Naive thymus-derived CD4-positive, alpha-beta T cell (primary cell): ENCODE measurements around the gene ATP6V1C2. TPM values are rescaled to one million over a fixed set of nuclear protein-coding genes. Genes with fewer than 3 reads are reported as not detected.

Experiments
- ATAC-seq: fragments of 150-1000 bp; cut with Tn5 transposase; 2 replicates; pipeline ENCODE4 v1.10.0; 2021; ENCODE audit warnings: mild to moderate bottlenecking, moderate library complexity
- CTCF ChIA-PET: fragments of 350-600 bp; sonication (Branson Sonifier 250); formaldehyde crosslinking; loops from one replicate; lab custom pipeline; 2021; ENCODE audit warnings: antibody characterized with exemption; lab: Charles Lee
- POLR2A ChIA-PET: fragments of 350-600 bp; sonication (Branson Sonifier 250); formaldehyde crosslinking; loops from one replicate; lab custom pipeline; 2021; ENCODE audit warnings: antibody characterized with exemption, inconsistent platforms; lab: Charles Lee
- DNase-seq, 9 donors: peaks; one replicate each; pipeline versions ENCODE4 v3.0.0 to v3.0.0-alpha.2; 2020 to 2022; ENCODE audit warnings: mixed read lengths in 1 of 9
- H3K27ac ChIP-seq: one replicate; pipeline ENCODE4 v1.7.0; 2013; ENCODE audit warnings: mild to moderate bottlenecking, low read depth, low read length, moderate library complexity
- H3K27me3 ChIP-seq, 2 donors: one replicate each; pipeline ENCODE4 v1.7.0; 2013; ENCODE audit warnings: low read length in 2 of 2, mild to moderate bottlenecking in 2 of 2, moderate library complexity in 2 of 2; ENCODE audit not compliant: control insufficient read depth in 2 of 2, insufficient read depth in 2 of 2
- H3K36me3 ChIP-seq, 3 experiments: 1 replicate in 2 of 3; 2 replicates in 1 of 3; pipeline ENCODE4 v1.7.0; 2013; ENCODE audit warnings: low read length in 3 of 3, mild to moderate bottlenecking in 3 of 3, moderate library complexity in 1 of 3; ENCODE audit not compliant: insufficient read depth in 3 of 3, control insufficient read depth in 2 of 3
- H3K4me1 ChIP-seq, 2 donors: one replicate each; pipeline ENCODE4 v1.7.0; 2013; ENCODE audit warnings: low read length in 2 of 2, mild to moderate bottlenecking in 2 of 2, moderate library complexity in 1 of 2; ENCODE audit not compliant: control insufficient read depth in 2 of 2, insufficient read depth in 2 of 2
- H3K4me3 ChIP-seq: 2 replicates; pipeline ENCODE4 v1.7.0; 2013; ENCODE audit warnings: mild to moderate bottlenecking, low read length
- H3K9me3 ChIP-seq, 3 experiments: 1 replicate in 2 of 3; 2 replicates in 1 of 3; pipeline ENCODE4 v1.7.0; 2013; ENCODE audit warnings: low read length in 3 of 3; ENCODE audit not compliant: control insufficient read depth in 2 of 3
- H3K27ac Mint-ChIP-seq, 9 donors: one replicate each; pipeline ENCODE4 v1.8.0; 2020 to 2022; ENCODE audit warnings: mixed read lengths in 9 of 9, mild to moderate bottlenecking in 8 of 9, moderate library complexity in 5 of 9, inconsistent platforms in 2 of 9
- H3K27me3 Mint-ChIP-seq, 5 donors: one replicate each; pipeline ENCODE4 v1.8.0; 2021 to 2022; ENCODE audit warnings: mixed read lengths in 5 of 5, mild to moderate bottlenecking in 1 of 5
- H3K36me3 Mint-ChIP-seq, 5 donors: one replicate each; pipeline ENCODE4 v1.8.0; 2020 to 2022; ENCODE audit warnings: mixed read lengths in 5 of 5, mild to moderate bottlenecking in 3 of 5, inconsistent platforms in 1 of 5
- H3K4me1 Mint-ChIP-seq, 7 donors: one replicate each; pipeline ENCODE4 v1.8.0; 2020 to 2022; ENCODE audit warnings: mixed read lengths in 7 of 7, mild to moderate bottlenecking in 3 of 7, inconsistent platforms in 1 of 7
- H3K4me3 Mint-ChIP-seq, 10 donors: one replicate each; pipeline ENCODE4 v1.8.0; 2020 to 2022; ENCODE audit warnings: mild to moderate bottlenecking in 10 of 10, mixed read lengths in 10 of 10, moderate library complexity in 6 of 10, inconsistent platforms in 2 of 10
- H3K9me3 Mint-ChIP-seq, 11 donors: one replicate each; pipeline ENCODE4 v1.8.0; 2020 to 2022; ENCODE audit warnings: mixed read lengths in 11 of 11, mild to moderate bottlenecking in 4 of 11, inconsistent platforms in 1 of 11, moderate library complexity in 1 of 11
- intact Hi-C, 2 donors: fragments of 100-400 bp; cut with micrococcal nuclease; formaldehyde crosslinking; loops; one replicate each; pipeline ENCODE4 v1.15.1; 2023
- polyA plus RNA-seq, 2 donors: library from polyadenylated mRNA; unstranded; fragments of 300-500 nt; fragmentation: Illumina TruSeq; gene quantifications; one replicate each; pipeline ENCODE4 v1.2.3, GENCODE V29; 2021
- total RNA-seq, 6 experiments: library from RNA in 5 of 6; stranded (reverse) in 5 of 6; gene quantifications; 1 replicate in 5 of 6; 2 replicates in 1 of 6; pipeline ENCODE4 v1.2.3 and lab custom pipeline; 2021 to 2026

ATP6V1C2 gene
- total and polyA plus RNA-seq, 7 experiments from 2014 or later, result not detected

GRCh38 chr2:10706033-10706432 is 15.4 kb upstream of the ATP6V1C2 start:
- Mint-ChIP-seq H3K36me3 (no peaks in the 10 kb centered on the region), H3K9me3 (peaks cover 0 to 1% (median 0%) of the 10 kb centered on the region in 11 donors), H3K4me1 (peaks cover 0 to 2% (median 0%) of the 10 kb centered on the region in 7 donors), H3K4me3 (no peak overlapping the region), H3K27ac (peak overlapping the region in 1 of 9 donors; percentile 6), H3K27me3 (peaks cover 5 to 32% (median 20%) of the 10 kb centered on the region in 5 donors)
- no peak for DNase-seq
- H3K9me3 ChIP-seq, result no peaks in the 10 kb centered on the region
- H3K4me3 ChIP-seq, result no peak overlapping the region
- no peaks in the 10 kb centered on the region for H3K27me3 ChIP-seq
- intact Hi-C loops, result no loop called here
- H3K4me1 ChIP-seq, result no peaks in the 10 kb centered on the region
- H3K36me3 ChIP-seq, result no peaks in the 10 kb centered on the region
- H3K27ac ChIP-seq, result no peak overlapping the region
- ChIA-PET CTCF (interaction anchor here (0.6 kb wide), 1 partner anchor 54 kb away, joined by 3 read pairs; no protein-coding TSS in a partner anchor), POLR2A (no interaction called here)
- no peak for ATAC-seq

- no peaks in the 10 kb centered on the region for H3K36me3 ChIP-seq
- H3K27ac Mint-ChIP-seq, result peak overlapping the region in 1 of 9 donors; percentile 33
- H3K27me3 ChIP-seq, result no peaks in the 10 kb centered on the region
- H3K4me3 ChIP-seq, result no peak overlapping the region
- ChIA-PET CTCF (no interaction called here), POLR2A (no interaction called here)
- no peak overlapping the region for H3K27ac ChIP-seq
- ATAC-seq, result no peak
- no peaks in the 10 kb centered on the region for H3K36me3 Mint-ChIP-seq
- H3K4me1 ChIP-seq, result no peaks in the 10 kb centered on the region
- peaks cover 5 to 40% (median 20%) of the 10 kb centered on the region in 5 donors for H3K27me3 Mint-ChIP-seq
- peaks cover 0 to 1% (median 0%) of the 10 kb centered on the region in 11 donors for H3K9me3 Mint-ChIP-seq
- intact Hi-C loops, result no loop called here
- no peaks in the 10 kb centered on the region for H3K9me3 ChIP-seq
- H3K4me3 Mint-ChIP-seq, result no peak overlapping the region
- peaks cover 6 to 9% (median 6%) of the 10 kb centered on the region in 7 donors for H3K4me1 Mint-ChIP-seq
- DNase-seq, result no peak
Observed at GRCh38 chr2:10707831-10708230, 13.6 kb upstream of the ATP6V1C2 start.

GRCh38 chr2:10709290-10709939 is 12.0 kb upstream of the ATP6V1C2 start:
- no peak overlapping the region for H3K27ac ChIP-seq
- Mint-ChIP-seq H3K27me3 (peaks cover 5 to 40% (median 20%) of the 10 kb centered on the region in 5 donors), H3K4me3 (no peak overlapping the region), H3K27ac (no peak overlapping the region), H3K9me3 (peaks cover 0 to 1% (median 0%) of the 10 kb centered on the region in 11 donors), H3K36me3 (no peaks in the 10 kb centered on the region), H3K4me1 (peaks cover 6 to 10% (median 6%) of the 10 kb centered on the region in 7 donors)
- no peaks in the 10 kb centered on the region for H3K4me1 ChIP-seq
- ChIA-PET CTCF (no interaction called here), POLR2A (no interaction called here)
- no peaks in the 10 kb centered on the region for H3K9me3 ChIP-seq
- no peak overlapping the region for H3K4me3 ChIP-seq
- intact Hi-C loops, result no loop called here
- no peaks in the 10 kb centered on the region for H3K27me3 ChIP-seq
- DNase-seq (no peak), ATAC-seq (no peak)
- H3K36me3 ChIP-seq, result no peaks in the 10 kb centered on the region

DNA sequence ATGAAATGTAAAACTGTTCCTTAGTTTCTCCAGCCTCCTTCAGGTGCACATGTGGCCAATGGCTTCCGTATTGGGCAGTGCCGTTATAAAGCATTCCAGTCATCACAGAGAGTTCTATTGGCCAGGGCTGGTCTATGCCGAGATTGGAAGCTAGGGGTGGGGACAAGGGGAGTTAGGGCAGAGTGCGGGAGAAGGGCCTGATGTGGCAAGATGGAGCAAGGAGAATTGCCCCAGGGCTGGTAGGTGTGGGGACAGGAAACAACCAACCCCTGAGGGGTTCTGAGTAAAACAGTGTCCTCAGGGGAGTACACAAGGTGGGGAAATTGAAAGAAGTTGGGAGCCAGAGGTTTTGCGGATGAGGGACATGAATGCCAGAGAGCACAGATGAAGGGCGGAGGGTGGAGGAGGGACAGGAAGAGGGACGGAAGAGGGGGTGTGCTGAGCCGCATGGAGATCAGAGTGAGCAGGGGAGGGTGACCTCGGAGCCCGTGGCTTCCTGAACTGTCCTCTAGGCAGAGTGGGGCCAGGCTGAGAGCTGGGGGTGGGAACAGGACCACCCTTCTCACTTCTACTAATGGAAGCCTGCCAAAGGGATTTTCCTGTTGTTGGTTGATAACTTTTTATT is 9.1 kb upstream of the ATP6V1C2 start:
- Mint-ChIP-seq H3K36me3 (no peaks in the 10 kb centered on the region), H3K27ac (peak overlapping the region in 1 of 9 donors; percentile 41), H3K4me3 (peak overlapping the region in 7 of 10 donors; percentile 5 to 64 (median 44)), H3K9me3 (peaks cover 0 to 1% (median 0%) of the 10 kb centered on the region in 11 donors), H3K27me3 (peaks cover 0 to 44% (median 20%) of the 10 kb centered on the region in 5 donors), H3K4me1 (peaks cover 6 to 10% (median 6%) of the 10 kb centered on the region in 7 donors)
- H3K4me1 ChIP-seq, result no peaks in the 10 kb centered on the region
- no peak overlapping the region for H3K4me3 ChIP-seq
- ChIA-PET POLR2A (no interaction called here), CTCF (no interaction called here)
- no peak overlapping the region for H3K27ac ChIP-seq
- ATAC-seq (peak; percentile 47), DNase-seq (peak in 2 of 9 donors; percentile 8 to 23)
- H3K27me3 ChIP-seq, result no peaks in the 10 kb centered on the region
- intact Hi-C loops, result no loop called here
- H3K9me3 ChIP-seq, result no peaks in the 10 kb centered on the region
- no peaks in the 10 kb centered on the region for H3K36me3 ChIP-seq

- no peak overlapping the region for H3K27ac ChIP-seq
- Mint-ChIP-seq H3K36me3 (no peaks in the 10 kb centered on the region), H3K9me3 (no peaks in the 10 kb centered on the region), H3K27me3 (peaks cover 9 to 53% (median 19%) of the 10 kb centered on the region in 5 donors), H3K4me1 (peaks cover 3 to 12% (median 7%) of the 10 kb centered on the region in 7 donors), H3K4me3 (no peak overlapping the region), H3K27ac (no peak overlapping the region)
- no peak overlapping the region for H3K4me3 ChIP-seq
- H3K36me3 ChIP-seq, result no peaks in the 10 kb centered on the region
- DNase-seq (no peak), ATAC-seq (peak; percentile 49)
- intact Hi-C loops, result no loop called here
- ChIA-PET CTCF (interaction anchor here (0.7 kb wide), 1 partner anchor 1453 kb away, joined by 3 read pairs; no protein-coding TSS in a partner anchor), POLR2A (interaction anchor here (0.7 kb wide), 1 partner anchor 13 kb away, joined by 6 read pairs; no protein-coding TSS in a partner anchor)
- no peaks in the 10 kb centered on the region for H3K27me3 ChIP-seq
- H3K4me1 ChIP-seq, result no peaks in the 10 kb centered on the region
- no peaks in the 10 kb centered on the region for H3K9me3 ChIP-seq
Observed at GRCh38 chr2:10716581-10716980, 4.8 kb upstream of the ATP6V1C2 start.

DNA sequence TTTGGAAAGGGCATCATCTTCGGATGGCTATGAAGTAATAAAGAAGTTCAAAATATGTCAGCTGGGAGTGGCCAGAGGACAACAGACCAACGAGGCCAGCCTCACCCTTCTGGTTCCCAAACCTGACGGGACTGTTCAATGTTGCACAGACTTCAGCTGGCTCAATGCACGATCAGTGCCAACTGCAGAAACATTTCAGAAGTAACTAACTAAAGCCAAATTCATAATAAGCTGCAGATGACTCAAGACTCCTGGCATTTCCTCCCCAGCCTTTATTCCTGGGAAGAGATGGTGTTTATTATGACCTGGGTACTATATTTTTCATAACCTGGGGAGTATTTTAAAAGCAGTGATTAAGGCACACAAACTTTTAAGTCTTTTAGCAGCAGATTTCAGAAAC is 3.8 kb upstream of the ATP6V1C2 start:
- Histone ChIP-seq H3K36me3 (no peaks in the 10 kb centered on the region), H3K27ac (no peak overlapping the region), H3K27me3 (peaks cover 5 to 9% of the 10 kb centered on the region in 2 donors), H3K9me3 (no peaks in the 10 kb centered on the region), H3K4me3 (no peak overlapping the region), H3K4me1 (no peaks in the 10 kb centered on the region)
- DNase-seq, result no peak
- ChIA-PET POLR2A (no interaction called here), CTCF (no interaction called here)
- ATAC-seq, result no peak
- intact Hi-C loops, result no loop called here
- H3K36me3 Mint-ChIP-seq, result peaks cover 0 to under 1% (median 0%) of the 10 kb centered on the region in 5 donors
- no peak overlapping the region for H3K4me3 Mint-ChIP-seq
- peaks cover 15 to 63% (median 25%) of the 10 kb centered on the region in 5 donors for H3K27me3 Mint-ChIP-seq
- no peak overlapping the region for H3K27ac Mint-ChIP-seq
- H3K4me1 Mint-ChIP-seq, result peaks cover 0 to 16% (median 5%) of the 10 kb centered on the region in 7 donors
- H3K9me3 Mint-ChIP-seq, result no peaks in the 10 kb centered on the region
